HL-60 (cell line): Measurements from ENCODE around the gene OTUD6A.

Experiments used
- DNase-seq, 2 experiments: peaks; one replicate each; pipeline ENCODE4 v3.0.0-alpha.2; 2010 to 2020; ENCODE audit warnings: low read depth in 1 of 2, low spot score in 1 of 2
- H3K27ac ChIP-seq: fragments of 250-450 bp; sonication (Bioruptor Pico); replicated peaks from 2 replicates; pipeline ENCODE4 v1.5.1; 2020; ENCODE audit warnings: mild to moderate bottlenecking, moderate library complexity
- H3K27me3 ChIP-seq: fragments of 250-450 bp; sonication (Bioruptor Pico); 2 replicates; pipeline ENCODE4 v1.5.1; 2021; ENCODE audit warnings: mild to moderate bottlenecking, moderate library complexity; ENCODE audit not compliant: insufficient read depth, poor library complexity, severe bottlenecking
- H3K4me3 ChIP-seq: replicated peaks from 2 replicates; pipeline ENCODE4 v1.5.1; 2011; ENCODE audit warnings: mild to moderate bottlenecking, control low read depth, low read length; ENCODE audit not compliant: insufficient read depth
- CTCF ChIP-seq: IDR thresholded peaks from one replicate; pipeline ENCODE4 v1.5.1; 2011; ENCODE audit warnings: low read length, control low read depth, inconsistent platforms; ENCODE audit not compliant: insufficient read depth
- GABPA ChIP-seq: IDR thresholded peaks from 2 replicates; pipeline ENCODE4 v1.6.1; 2012; ENCODE audit warnings: low read depth
- POLR2AphosphoS5 ChIP-seq: IDR thresholded peaks from 2 replicates; pipeline ENCODE4 v1.6.1; 2012; ENCODE audit warnings: low read depth
- REST ChIP-seq: IDR thresholded peaks from 2 replicates; pipeline ENCODE4 v1.6.1; 2012; ENCODE audit warnings: low read depth; ENCODE audit not compliant: insufficient replicate concordance
- SPI1 ChIP-seq: IDR thresholded peaks from 2 replicates; pipeline ENCODE4 v1.6.1; 2012; ENCODE audit warnings: low read depth, mild to moderate bottlenecking, borderline replicate concordance

OTUD6A gene

GRCh38 chrX:70038515-70038914, 23.7 kb upstream of the OTUD6A start:
- no peak overlapping the region for H3K4me3 ChIP-seq
- TF ChIP-seq REST, result no peak
- TF ChIP-seq POLR2AphosphoS5, result no peak
- no peak for TF ChIP-seq GABPA
- no peak for TF ChIP-seq CTCF
- TF ChIP-seq SPI1, result no peak
- no peaks in the 10 kb centered on the region for H3K27me3 ChIP-seq
- no peak overlapping the region for H3K27ac ChIP-seq
- no peak for DNase-seq

GRCh38 chrX:70038951-70039350, 23.3 kb upstream of the OTUD6A start:
- Histone ChIP-seq H3K27ac (no peak overlapping the region), H3K27me3 (no peaks in the 10 kb centered on the region), H3K4me3 (no peak overlapping the region)
- DNase-seq, result no peak
- no peak for TF ChIP-seq GABPA
- TF ChIP-seq REST, result no peak
- no peak for TF ChIP-seq CTCF
- TF ChIP-seq POLR2AphosphoS5, result no peak
- no peak for TF ChIP-seq SPI1

- Histone ChIP-seq H3K4me3 (no peak overlapping the region), H3K27ac (no peak overlapping the region), H3K27me3 (no peaks in the 10 kb centered on the region)
- no peak for TF ChIP-seq POLR2AphosphoS5
- no peak for TF ChIP-seq SPI1
- TF ChIP-seq REST, result no peak
- no peak for TF ChIP-seq CTCF
- no peak for TF ChIP-seq GABPA
- DNase-seq, result no peak
Measured at GRCh38 chrX:70039758-70040157, 22.5 kb upstream of the OTUD6A start.
